ENCODE data around the gene GABRG2. TPM values are rescaled to one million over a fixed set of nuclear protein-coding genes. Genes with fewer than 3 reads are reported as not detected.

Gene GABRG2
- total RNA-seq, 1 experiment from 2014 or later: not detected

- intact Hi-C loops (cut with micrococcal nuclease; ENCODE audit: unreplicated experiment): no loop called here
- no peak for TF ChIP-seq CTCF (IDR thresholded peaks at IDR 0.05; ENCODE audit: unreplicated experiment)
- Mint-ChIP-seq H3K27me3 (ENCODE audit: unreplicated experiment) (no peaks in the 10 kb centered on the region), H3K27ac (ENCODE audit: unreplicated experiment) (no peak overlapping the region), H3K4me1 (ENCODE audit: low read depth, unreplicated experiment) (no peaks in the 10 kb centered on the region), H3K4me3 (ENCODE audit: low read depth, unreplicated experiment) (no peak overlapping the region), H3K9me3 (ENCODE audit: low read depth, unreplicated experiment) (peaks cover 20% of the 10 kb centered on the region), H3K36me3 (ENCODE audit: insufficient read depth, unreplicated experiment) (no peaks in the 10 kb centered on the region)
- CTCF ChIA-PET: no interaction called here
- DNase-seq: no peak
- BruUV-seq (replicated peaks): no TSS peak
Measured at GRCh38 chr5:162107591-162107990, 40.0 kb downstream of the GABRG2 start.

GRCh38 chr5:162119801-162120200 is 52.2 kb downstream of the GABRG2 start:
- CTCF ChIA-PET: no interaction called here
- no peaks in the 10 kb centered on the region for H3K36me3 Mint-ChIP-seq (ENCODE audit: insufficient read depth, unreplicated experiment)
- TF ChIP-seq CTCF (IDR thresholded peaks at IDR 0.05; ENCODE audit: unreplicated experiment): no peak
- H3K27me3 Mint-ChIP-seq (ENCODE audit: unreplicated experiment): no peaks in the 10 kb centered on the region
- H3K9me3 Mint-ChIP-seq (ENCODE audit: low read depth, unreplicated experiment): peaks cover 24% of the 10 kb centered on the region
- no peaks in the 10 kb centered on the region for H3K4me1 Mint-ChIP-seq (ENCODE audit: low read depth, unreplicated experiment)
- intact Hi-C loops (cut with micrococcal nuclease; ENCODE audit: unreplicated experiment): no loop called here
- BruUV-seq (replicated peaks): no TSS peak
- DNase-seq: no peak
- H3K27ac Mint-ChIP-seq (ENCODE audit: unreplicated experiment): no peak overlapping the region
- no peak overlapping the region for H3K4me3 Mint-ChIP-seq (ENCODE audit: low read depth, unreplicated experiment)

- CTCF ChIA-PET: no interaction called here
- intact Hi-C loops (cut with micrococcal nuclease; ENCODE audit: unreplicated experiment): no loop called here
- no peak overlapping the region for H3K27ac Mint-ChIP-seq (ENCODE audit: unreplicated experiment)
Measured at GRCh38 chr5:162128117-162128516, 60.5 kb downstream of the GABRG2 start.

GRCh38 chr5:162132348-162132747 is 64.8 kb downstream of the GABRG2 start:
- intact Hi-C loops (cut with micrococcal nuclease; ENCODE audit: unreplicated experiment): no loop called here
- H3K4me3 Mint-ChIP-seq (ENCODE audit: low read depth, unreplicated experiment): no peak overlapping the region
- no TSS peak for BruUV-seq (replicated peaks)
- no peaks in the 10 kb centered on the region for H3K27me3 Mint-ChIP-seq (ENCODE audit: unreplicated experiment)
- no peak overlapping the region for H3K27ac Mint-ChIP-seq (ENCODE audit: unreplicated experiment)
- no peak for TF ChIP-seq CTCF (IDR thresholded peaks at IDR 0.05; ENCODE audit: unreplicated experiment)
- no peak for DNase-seq
- H3K9me3 Mint-ChIP-seq (ENCODE audit: low read depth, unreplicated experiment): peaks cover 13% of the 10 kb centered on the region
- no peaks in the 10 kb centered on the region for H3K36me3 Mint-ChIP-seq (ENCODE audit: insufficient read depth, unreplicated experiment)
- CTCF ChIA-PET: no interaction called here
- no peaks in the 10 kb centered on the region for H3K4me1 Mint-ChIP-seq (ENCODE audit: low read depth, unreplicated experiment)

More at GRCh38 chr5:162128117-162128516, 60.5 kb downstream of the GABRG2 start:
- Mint-ChIP-seq H3K9me3 (ENCODE audit: low read depth, unreplicated experiment) (peaks cover 18% of the 10 kb centered on the region), H3K36me3 (ENCODE audit: insufficient read depth, unreplicated experiment) (no peaks in the 10 kb centered on the region), H3K4me1 (ENCODE audit: low read depth, unreplicated experiment) (no peaks in the 10 kb centered on the region), H3K27me3 (ENCODE audit: unreplicated experiment) (no peaks in the 10 kb centered on the region), H3K4me3 (ENCODE audit: low read depth, unreplicated experiment) (no peak overlapping the region)
- TF ChIP-seq CTCF (IDR thresholded peaks at IDR 0.05; ENCODE audit: unreplicated experiment): no peak
- no TSS peak for BruUV-seq (replicated peaks)
- no peak for DNase-seq

Measured in Calu3 (cell line).